AG09319 (cell line): ENCODE data around the gene VPS9D1.
A peak's percentile ranks its signal among the peaks of the same experiment; 100 is the strongest.

ENCODE experiments used
- DNase-seq: peaks from one replicate; pipeline ENCODE4 v3.0.0-alpha.2; 2010; ENCODE audit warnings: low read depth; ENCODE audit errors: extremely low read depth
- TF ChIP-seq, protein P1 (sequence below): IDR thresholded peaks from 2 replicates; pipeline ENCODE4 v1.5.1; 2011; ENCODE audit warnings: low read depth, mild to moderate bottlenecking, inconsistent platforms, low read length, moderate library complexity

VPS9D1 gene

GRCh38 chr16:89689142-89689541 is 31.6 kb downstream of the VPS9D1 start:
- TF ChIP-seq, protein P1, sequence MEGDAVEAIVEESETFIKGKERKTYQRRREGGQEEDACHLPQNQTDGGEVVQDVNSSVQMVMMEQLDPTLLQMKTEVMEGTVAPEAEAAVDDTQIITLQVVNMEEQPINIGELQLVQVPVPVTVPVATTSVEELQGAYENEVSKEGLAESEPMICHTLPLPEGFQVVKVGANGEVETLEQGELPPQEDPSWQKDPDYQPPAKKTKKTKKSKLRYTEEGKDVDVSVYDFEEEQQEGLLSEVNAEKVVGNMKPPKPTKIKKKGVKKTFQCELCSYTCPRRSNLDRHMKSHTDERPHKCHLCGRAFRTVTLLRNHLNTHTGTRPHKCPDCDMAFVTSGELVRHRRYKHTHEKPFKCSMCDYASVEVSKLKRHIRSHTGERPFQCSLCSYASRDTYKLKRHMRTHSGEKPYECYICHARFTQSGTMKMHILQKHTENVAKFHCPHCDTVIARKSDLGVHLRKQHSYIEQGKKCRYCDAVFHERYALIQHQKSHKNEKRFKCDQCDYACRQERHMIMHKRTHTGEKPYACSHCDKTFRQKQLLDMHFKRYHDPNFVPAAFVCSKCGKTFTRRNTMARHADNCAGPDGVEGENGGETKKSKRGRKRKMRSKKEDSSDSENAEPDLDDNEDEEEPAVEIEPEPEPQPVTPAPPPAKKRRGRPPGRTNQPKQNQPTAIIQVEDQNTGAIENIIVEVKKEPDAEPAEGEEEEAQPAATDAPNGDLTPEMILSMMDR: no peak
- no peak for DNase-seq

DNA sequence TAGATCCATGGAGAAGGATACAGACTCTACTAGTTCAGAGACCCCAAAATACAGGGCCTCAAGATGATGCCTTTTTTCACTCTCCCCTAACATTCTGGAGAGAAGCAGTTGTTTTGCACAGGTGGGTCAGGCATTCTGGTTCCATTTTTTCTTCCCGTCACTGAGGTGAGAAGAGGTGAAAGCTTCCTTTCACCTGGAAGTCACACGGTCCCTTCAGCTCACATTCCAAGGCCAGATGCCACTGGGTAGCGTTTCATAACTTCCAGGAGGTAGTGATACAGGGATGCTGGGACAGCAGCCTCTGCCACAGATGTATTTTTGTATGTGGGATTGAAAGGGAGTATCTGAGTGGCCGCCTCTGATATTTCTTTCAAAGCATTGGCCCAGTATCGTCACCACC is 32.3 kb downstream of the VPS9D1 start:
- TF ChIP-seq, protein P1: no peak
- DNase-seq: no peak

DNA sequence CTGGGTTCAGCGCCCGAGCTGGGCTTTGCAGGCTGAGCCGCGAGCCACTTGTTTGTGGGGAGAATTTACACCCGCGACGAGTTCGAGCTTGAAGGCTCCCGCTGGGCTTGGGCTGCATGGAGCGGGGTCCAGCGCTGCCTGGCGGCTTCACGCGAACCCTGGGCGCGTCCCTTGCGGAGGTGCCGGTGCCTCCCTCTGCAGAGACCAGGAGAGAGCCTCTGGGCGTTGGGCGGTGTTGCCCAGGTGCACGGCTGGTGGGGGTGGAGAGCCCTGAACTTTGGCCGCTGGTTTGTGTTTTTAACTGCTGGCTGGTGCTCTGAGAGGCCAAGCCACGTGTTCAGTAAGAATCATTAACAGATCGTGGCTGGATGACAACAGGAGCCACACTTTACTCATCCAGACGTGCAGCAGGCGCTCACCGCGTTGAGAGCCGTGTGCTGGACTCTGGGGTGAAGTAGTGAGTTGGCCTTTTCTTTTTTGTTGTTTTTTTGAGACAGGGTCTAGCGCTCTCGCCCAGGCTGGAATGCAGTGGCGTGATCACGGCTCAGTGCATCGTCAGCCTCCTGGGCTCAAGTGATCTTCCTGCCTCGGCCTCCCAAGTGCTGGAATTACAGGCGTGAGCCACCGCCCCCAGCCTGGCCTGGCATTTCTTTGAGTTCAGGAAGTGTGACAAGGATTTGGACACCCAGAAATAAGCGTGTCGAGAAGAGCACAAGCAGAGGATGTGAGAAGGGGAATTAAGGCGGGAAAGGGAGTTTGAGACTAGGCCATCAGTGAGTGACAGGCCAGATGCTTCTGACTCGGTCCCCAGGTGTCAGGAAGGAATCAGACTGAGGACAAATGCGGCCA is 33.4 kb downstream of the VPS9D1 start:
- DNase-seq: no peak

DNA sequence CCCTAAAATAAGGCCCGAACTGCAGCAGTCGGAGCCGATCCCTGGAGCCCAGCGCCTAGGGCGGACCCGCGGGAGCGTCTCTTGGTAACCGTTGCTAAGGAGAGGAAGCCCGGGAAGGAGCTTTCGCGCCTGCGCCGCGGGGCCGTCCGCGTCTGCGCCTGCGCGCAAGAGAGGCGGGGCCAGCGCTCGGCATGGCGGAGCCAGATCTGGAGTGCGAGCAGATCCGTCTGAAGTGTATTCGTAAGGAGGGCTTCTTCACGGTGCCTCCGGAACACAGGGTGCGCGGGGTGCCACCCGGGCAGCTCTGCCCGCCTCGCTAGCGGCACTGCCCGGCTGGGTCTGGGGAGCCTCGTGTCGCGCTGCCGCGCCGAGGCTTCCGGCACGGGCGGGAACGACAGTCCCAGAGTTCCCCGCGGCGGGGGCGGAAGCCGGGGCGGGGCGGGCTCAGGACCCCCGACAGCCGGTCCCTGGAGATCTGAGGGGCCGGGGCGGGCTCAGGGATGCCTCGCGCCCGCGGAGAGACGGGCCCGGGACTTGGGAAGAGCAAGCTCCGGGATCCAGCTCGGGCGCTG is 34.1 kb downstream of the VPS9D1 start, which contains the start of gene CDK10:
TSS of gene CDK10 (plus strand) at position 170 of the 572 bp plus-strand sequence. CDS start at position 192, 22 bp downstream.
- TF ChIP-seq, protein P1: no peak
- peak; percentile 61 for DNase-seq

More for the DNA sequence above, 33.4 kb downstream of the VPS9D1 start:
- TF ChIP-seq, protein P1: no peak

DNA sequence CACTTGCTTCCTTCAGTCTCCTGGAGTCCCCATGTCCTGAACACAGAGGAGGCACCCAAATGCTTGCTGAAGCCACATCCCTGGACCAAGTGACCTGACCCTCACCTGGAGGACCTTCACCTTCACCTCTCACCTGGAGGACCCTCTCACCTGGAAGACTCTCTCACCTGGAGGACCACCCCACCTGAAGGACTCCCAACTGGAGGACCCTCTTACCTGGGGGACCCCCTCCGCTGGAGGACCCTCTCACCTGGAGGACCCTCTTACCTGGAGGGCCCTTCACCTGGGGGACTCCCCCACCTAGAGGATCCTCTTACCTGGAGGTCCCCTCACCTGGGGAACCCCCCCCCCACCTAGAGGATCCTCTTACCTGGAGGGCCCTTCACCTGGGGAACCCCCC is 34.8 kb downstream of the VPS9D1 start:
- DNase-seq: no peak
- TF ChIP-seq, protein P1: no peak

DNA sequence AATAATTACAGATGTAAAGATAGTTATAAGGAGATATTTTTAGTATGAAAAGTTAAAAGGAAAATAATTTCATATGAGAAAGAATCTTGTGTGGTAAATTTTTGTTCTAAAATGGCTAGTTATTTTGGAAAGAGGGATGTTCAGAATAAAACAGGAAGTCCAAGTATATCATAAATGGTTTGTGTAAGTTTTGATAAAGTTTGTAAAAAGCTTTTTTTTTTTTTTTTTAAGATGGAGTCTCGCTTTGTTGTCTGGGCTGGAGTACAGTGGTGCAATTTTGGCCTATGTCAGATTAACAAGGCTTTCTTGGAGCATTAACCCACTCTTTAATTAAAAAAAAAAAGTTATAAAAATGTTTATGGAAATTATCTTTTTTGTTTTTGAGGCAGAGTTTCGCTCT is 42.4 kb downstream of the VPS9D1 start:
- no peak for DNase-seq
- TF ChIP-seq, protein P1: no peak
